H9 (cell line): ENCODE results near the gene LIN28B. TPM values are rescaled to one million over a fixed set of nuclear protein-coding genes. Genes with fewer than 3 reads are reported as not detected.

ENCODE experiments used
- DNase-seq: peaks from one replicate; pipeline ENCODE4 v3.0.0-alpha.2; 2017
- H2AFZ ChIP-seq: one replicate; pipeline ENCODE4 v1.6.1; 2013; ENCODE audit warnings: mild to moderate bottlenecking, low read length, control low read depth, moderate library complexity
- H2AK5ac ChIP-seq: 2 replicates; pipeline ENCODE4 v1.6.1; 2013; ENCODE audit warnings: low read length, control low read depth, mixed read lengths; ENCODE audit not compliant: insufficient read length
- H2BK120ac ChIP-seq: one replicate; pipeline ENCODE4 v1.6.1; 2013; ENCODE audit warnings: low read depth, mild to moderate bottlenecking, low read length, control low read depth, inconsistent platforms; ENCODE audit not compliant: poor library complexity, severe bottlenecking
- H2BK12ac ChIP-seq: 2 replicates; pipeline ENCODE4 v1.6.1; 2013; ENCODE audit warnings: low read length, control low read depth, mixed read lengths, low read depth; ENCODE audit not compliant: insufficient read length
- H2BK15ac ChIP-seq: 2 replicates; pipeline ENCODE4 v1.6.1; 2013; ENCODE audit warnings: low read depth, low read length, control low read depth
- H2BK20ac ChIP-seq: one replicate; pipeline ENCODE4 v1.6.1; 2013; ENCODE audit warnings: low read depth, mild to moderate bottlenecking, low read length, control low read depth, inconsistent platforms; ENCODE audit not compliant: poor library complexity, severe bottlenecking
- H2BK5ac ChIP-seq: 2 replicates; pipeline ENCODE4 v1.6.1; 2013; ENCODE audit warnings: low read length, control low read depth, mixed read lengths; ENCODE audit not compliant: insufficient read length
- H3K14ac ChIP-seq: 2 replicates; pipeline ENCODE4 v1.6.1; 2013; ENCODE audit warnings: low read length, control low read depth; ENCODE audit not compliant: insufficient read depth
- H3K18ac ChIP-seq: 2 replicates; pipeline ENCODE4 v1.6.1; 2013; ENCODE audit warnings: low read depth, mild to moderate bottlenecking, mixed read lengths, low read length, control low read depth; ENCODE audit not compliant: insufficient read length
- H3K23ac ChIP-seq: 2 replicates; pipeline ENCODE4 v1.6.1; 2013; ENCODE audit warnings: low read length, control low read depth, mixed read lengths, low read depth; ENCODE audit not compliant: insufficient read length
- H3K23me2 ChIP-seq: 2 replicates; pipeline ENCODE4 v1.6.1; 2013; ENCODE audit warnings: low read depth, mild to moderate bottlenecking, mixed read lengths, low read length, control low read depth; ENCODE audit not compliant: insufficient read length, poor library complexity, severe bottlenecking
- H3K27ac ChIP-seq: 2 replicates; pipeline ENCODE4 v1.5.1; 2013; ENCODE audit warnings: low read length, control low read depth, mixed read lengths, low read depth; ENCODE audit not compliant: insufficient read length
- H3K27me3 ChIP-seq: 2 replicates; pipeline ENCODE4 v1.6.1; 2013; ENCODE audit warnings: low read length, control low read depth, inconsistent platforms; ENCODE audit not compliant: insufficient read depth
- H3K4ac ChIP-seq: 2 replicates; pipeline ENCODE4 v1.6.1; 2013; ENCODE audit warnings: low read depth, mild to moderate bottlenecking, control low read depth, inconsistent platforms, low read length, moderate library complexity
- H3K4me1 ChIP-seq: 2 replicates; pipeline ENCODE4 v1.6.1; 2013; ENCODE audit warnings: low read length, control low read depth, inconsistent platforms; ENCODE audit not compliant: insufficient read depth
- H3K4me2 ChIP-seq: 2 replicates; pipeline ENCODE4 v1.6.1; 2013; ENCODE audit warnings: low read length, control low read depth, mixed read lengths; ENCODE audit not compliant: insufficient read length, insufficient read depth
- H3K56ac ChIP-seq: 2 replicates; pipeline ENCODE4 v1.6.1; 2013; ENCODE audit warnings: low read depth, mild to moderate bottlenecking, mixed read lengths, low read length, control low read depth; ENCODE audit not compliant: insufficient read length
- H3K79me1 ChIP-seq: 2 replicates; pipeline ENCODE4 v1.6.1; 2013; ENCODE audit warnings: low read depth, mild to moderate bottlenecking, moderate library complexity, low read length, control low read depth, inconsistent platforms; ENCODE audit not compliant: insufficient read depth, poor library complexity, severe bottlenecking
- H3K79me2 ChIP-seq: 2 replicates; pipeline ENCODE4 v1.6.1; 2013; ENCODE audit warnings: low read length, control low read depth, inconsistent platforms; ENCODE audit not compliant: insufficient read depth
- H3K9ac ChIP-seq: 2 replicates; pipeline ENCODE4 v1.6.1; 2013; ENCODE audit warnings: low read length, control low read depth, mixed read lengths; ENCODE audit not compliant: insufficient read length; ENCODE audit errors: extremely low read depth
- H3K9me3 ChIP-seq: one replicate; pipeline ENCODE4 v1.6.1; 2013; ENCODE audit warnings: low read depth, low read length, inconsistent platforms; ENCODE audit not compliant: control insufficient read depth
- H3T11ph ChIP-seq: one replicate; pipeline ENCODE4 v1.6.1; 2013; ENCODE audit warnings: mild to moderate bottlenecking, low read length, control low read depth, inconsistent platforms
- H4K20me1 ChIP-seq: one replicate; pipeline ENCODE4 v1.6.1; 2013; ENCODE audit not compliant: control insufficient read depth, insufficient read length, insufficient read depth
- H4K5ac ChIP-seq: 2 replicates; pipeline ENCODE4 v1.6.1; 2013; ENCODE audit warnings: low read depth, mild to moderate bottlenecking, mixed read lengths, low read length, control low read depth; ENCODE audit not compliant: insufficient read length
- H4K8ac ChIP-seq: replicated peaks from 2 replicates; pipeline ENCODE4 v1.6.1; 2013; ENCODE audit warnings: low read length, control low read depth, mixed read lengths, low read depth; ENCODE audit not compliant: insufficient read length
- H4K91ac ChIP-seq: 2 replicates; pipeline ENCODE4 v1.6.1; 2013; ENCODE audit warnings: low read depth, mild to moderate bottlenecking, moderate library complexity, mixed read lengths, low read length, control low read depth; ENCODE audit not compliant: insufficient read length
- H3K27ac Mint-ChIP-seq, 3 experiments: 2 replicates in 2 of 3; 3 replicates in 1 of 3; pipeline ENCODE4 v1.8.0; 2020 to 2021; ENCODE audit warnings: mixed read lengths in 3 of 3, mild to moderate bottlenecking in 1 of 3, moderate library complexity in 1 of 3
- H3K27me3 Mint-ChIP-seq: 2 replicates; pipeline ENCODE4 v1.8.0; 2021; ENCODE audit warnings: low read depth, mild to moderate bottlenecking, moderate library complexity, mixed read lengths
- H3K36me3 Mint-ChIP-seq, 3 experiments: 2 replicates in 2 of 3; 3 replicates in 1 of 3; pipeline ENCODE4 v1.8.0; 2020 to 2021; ENCODE audit warnings: low read depth in 3 of 3, mixed read lengths in 3 of 3; ENCODE audit not compliant: insufficient read depth in 1 of 3
- H3K4me1 Mint-ChIP-seq, 2 experiments: 2 replicates each; pipeline ENCODE4 v1.8.0; 2020; ENCODE audit warnings: mixed read lengths in 2 of 2
- H3K4me3 Mint-ChIP-seq, 2 experiments: 2 replicates in 1 of 2; 3 replicates in 1 of 2; pipeline ENCODE4 v1.8.0; 2020 to 2021; ENCODE audit warnings: mild to moderate bottlenecking in 2 of 2, mixed read lengths in 2 of 2, moderate library complexity in 1 of 2
- H3K9me3 Mint-ChIP-seq, 2 experiments: 2 replicates in 1 of 2; 3 replicates in 1 of 2; pipeline ENCODE4 v1.8.0; 2020; ENCODE audit warnings: mild to moderate bottlenecking in 2 of 2, mixed read lengths in 2 of 2, moderate library complexity in 1 of 2
- WGBS: extraction: QIAGEN DNeasy Blood & Tissue Kit; methylation state at CpG from one replicate; pipeline ENCODE4 v1.1.7; 2013; ENCODE audit warnings: missing lambda C conversion rate, low lambda C conversion rate, mixed read lengths; ENCODE audit not compliant: insufficient read length; ENCODE audit errors: extremely low coverage; 5-methylcytosine and 5-hydroxymethylcytosine counted together
- total RNA-seq: library from RNA; stranded (reverse); gene quantifications from 2 replicates; pipeline ENCODE4 v1.2.1, GENCODE V29; 2021
- TF ChIP-seq, protein P1 (sequence below): fragments of 200-600 bp; sonication (generic); conservative IDR thresholded peaks from 3 replicates; pipeline ENCODE4 v1.8.0; 2021; ENCODE audit warnings: antibody characterized with exemption, mild to moderate bottlenecking

LIN28B gene
- total RNA-seq, 1 experiment from 2014 or later: 110 TPM

DNA sequence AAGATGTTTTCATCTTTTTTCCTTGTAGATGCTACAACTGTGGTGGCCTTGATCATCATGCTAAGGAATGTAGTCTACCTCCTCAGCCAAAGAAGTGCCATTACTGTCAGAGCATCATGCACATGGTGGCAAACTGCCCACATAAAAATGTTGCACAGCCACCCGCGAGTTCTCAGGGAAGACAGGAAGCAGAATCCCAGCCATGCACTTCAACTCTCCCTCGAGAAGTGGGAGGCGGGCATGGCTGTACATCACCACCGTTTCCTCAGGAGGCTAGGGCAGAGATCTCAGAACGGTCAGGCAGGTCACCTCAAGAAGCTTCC lies 121.4 kb downstream of the LIN28B start:
- Histone ChIP-seq H3K18ac (no peak overlapping the region), H4K91ac (no peak overlapping the region), H3K27ac (no peak overlapping the region), H2BK12ac (no peak overlapping the region), H3K4me1 (no peaks in the 10 kb centered on the region), H3K14ac (no peak overlapping the region), H3K56ac (no peak overlapping the region), H4K20me1 (no peaks in the 10 kb centered on the region), H3K9me3 (no peaks in the 10 kb centered on the region), H3K23ac (no peak overlapping the region), H2AK5ac (no peak overlapping the region), H3K23me2 (no peaks in the 10 kb centered on the region), H3K27me3 (no peaks in the 10 kb centered on the region), H2BK20ac (no peak overlapping the region), H4K8ac (no peak overlapping the region), H2AFZ (no peak overlapping the region), H3T11ph (no peak overlapping the region), H3K9ac (no peak overlapping the region), H3K4ac (no peak overlapping the region), H2BK120ac (no peak overlapping the region), H2BK5ac (no peak overlapping the region), H2BK15ac (no peak overlapping the region), H3K79me1 (no peaks in the 10 kb centered on the region), H3K79me2 (no peaks in the 10 kb centered on the region), H4K5ac (no peak overlapping the region), H3K4me2 (no peak overlapping the region)
- Mint-ChIP-seq H3K4me1 (peaks cover 0 to 2% of the 10 kb centered on the region in 2 experiments; a peak in 2 of 4 replicates), H3K27ac (peak overlapping the region in 2 of 3 experiments; percentile 18 to 49; a peak in 1 of 7 replicates), H3K27me3 (no peaks in the 10 kb centered on the region), H3K4me3 (no peak overlapping the region), H3K9me3 (no peaks in the 10 kb centered on the region), H3K36me3 (peaks cover 7 to 26% (median 20%) of the 10 kb centered on the region in 3 experiments; a peak in 6 of 7 replicates)
- WGBS: no CpG with 5 or more reads among the region's 6 CpGs
- TF ChIP-seq, protein P1, sequence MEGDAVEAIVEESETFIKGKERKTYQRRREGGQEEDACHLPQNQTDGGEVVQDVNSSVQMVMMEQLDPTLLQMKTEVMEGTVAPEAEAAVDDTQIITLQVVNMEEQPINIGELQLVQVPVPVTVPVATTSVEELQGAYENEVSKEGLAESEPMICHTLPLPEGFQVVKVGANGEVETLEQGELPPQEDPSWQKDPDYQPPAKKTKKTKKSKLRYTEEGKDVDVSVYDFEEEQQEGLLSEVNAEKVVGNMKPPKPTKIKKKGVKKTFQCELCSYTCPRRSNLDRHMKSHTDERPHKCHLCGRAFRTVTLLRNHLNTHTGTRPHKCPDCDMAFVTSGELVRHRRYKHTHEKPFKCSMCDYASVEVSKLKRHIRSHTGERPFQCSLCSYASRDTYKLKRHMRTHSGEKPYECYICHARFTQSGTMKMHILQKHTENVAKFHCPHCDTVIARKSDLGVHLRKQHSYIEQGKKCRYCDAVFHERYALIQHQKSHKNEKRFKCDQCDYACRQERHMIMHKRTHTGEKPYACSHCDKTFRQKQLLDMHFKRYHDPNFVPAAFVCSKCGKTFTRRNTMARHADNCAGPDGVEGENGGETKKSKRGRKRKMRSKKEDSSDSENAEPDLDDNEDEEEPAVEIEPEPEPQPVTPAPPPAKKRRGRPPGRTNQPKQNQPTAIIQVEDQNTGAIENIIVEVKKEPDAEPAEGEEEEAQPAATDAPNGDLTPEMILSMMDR: no peak
- no peak for DNase-seq
